ENCODE results near the gene DAB2IP.

The DAB2IP gene

GRCh38 chr9:121684381-121685145 lies 33.1 kb downstream of the DAB2IP start:
- no peak for DNase-seq (ENCODE audit: low read depth in 2 of 2)

- DNase-seq (ENCODE audit: low read depth in 2 of 2), result no peak
Observed at GRCh38 chr9:121685146-121685794, 33.8 kb downstream of the DAB2IP start.

- DNase-seq (ENCODE audit: low read depth in 2 of 2), result no peak
Observed at GRCh38 chr9:121685795-121686377, 34.5 kb downstream of the DAB2IP start.

- DNase-seq (ENCODE audit: low read depth in 2 of 2), result no peak
Observed at GRCh38 chr9:121686930-121687541, 35.6 kb downstream of the DAB2IP start.

DNA sequence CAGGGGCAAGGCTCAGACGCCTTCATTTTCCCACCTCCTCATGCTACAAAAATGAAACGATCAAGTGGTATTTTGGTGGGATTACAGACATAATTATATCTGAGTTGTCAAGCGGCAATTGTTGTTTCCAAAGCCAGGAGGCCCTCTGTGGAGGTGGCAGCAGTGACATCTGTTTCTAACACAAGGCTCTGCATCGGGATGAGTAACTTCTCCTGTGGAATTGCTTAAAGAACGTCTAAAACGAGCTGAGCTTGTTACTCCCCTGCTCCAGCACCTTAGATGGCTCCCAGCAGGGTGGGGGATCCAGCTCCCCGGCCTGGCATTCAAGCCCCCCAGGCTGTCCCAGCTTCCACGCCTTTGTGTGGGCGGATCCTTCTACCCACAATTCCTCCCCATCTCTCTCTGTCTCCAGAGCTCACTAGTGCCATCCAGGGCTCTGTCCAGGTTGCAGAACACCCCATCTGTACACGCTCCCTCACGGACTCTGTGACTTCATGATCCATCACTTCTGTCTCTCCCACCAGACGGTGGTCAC lies 36.8 kb downstream of the DAB2IP start:
- DNase-seq (ENCODE audit: low read depth in 2 of 2), result no peak

- no peak for DNase-seq (ENCODE audit: low read depth in 2 of 2)
Observed at GRCh38 chr9:121688681-121689080, 37.2 kb downstream of the DAB2IP start.

GRCh38 chr9:121689461-121690157 lies 38.2 kb downstream of the DAB2IP start:
- no peak for DNase-seq (ENCODE audit: low read depth in 2 of 2)

DNA sequence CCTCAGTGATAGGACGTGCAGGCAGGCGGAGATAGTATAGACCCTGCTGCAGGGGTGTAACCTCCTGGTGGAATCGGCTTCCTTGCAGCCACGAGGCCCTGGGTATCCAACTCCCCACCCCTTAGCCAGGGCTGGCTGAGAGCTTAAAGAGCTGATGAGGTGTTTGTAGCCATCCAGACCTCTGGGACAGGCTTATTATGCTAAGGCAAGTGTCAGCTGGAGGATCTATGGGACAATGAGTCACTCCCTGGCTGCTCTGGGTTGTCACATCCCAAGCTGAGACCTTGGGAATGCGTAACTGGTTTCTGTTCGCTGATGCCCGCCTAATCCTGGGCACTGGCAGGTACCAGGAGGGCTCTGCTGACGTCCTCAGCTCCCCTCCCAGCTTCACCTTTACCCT lies 38.9 kb downstream of the DAB2IP start:
- no peak for DNase-seq (ENCODE audit: low read depth in 2 of 2)

DNA sequence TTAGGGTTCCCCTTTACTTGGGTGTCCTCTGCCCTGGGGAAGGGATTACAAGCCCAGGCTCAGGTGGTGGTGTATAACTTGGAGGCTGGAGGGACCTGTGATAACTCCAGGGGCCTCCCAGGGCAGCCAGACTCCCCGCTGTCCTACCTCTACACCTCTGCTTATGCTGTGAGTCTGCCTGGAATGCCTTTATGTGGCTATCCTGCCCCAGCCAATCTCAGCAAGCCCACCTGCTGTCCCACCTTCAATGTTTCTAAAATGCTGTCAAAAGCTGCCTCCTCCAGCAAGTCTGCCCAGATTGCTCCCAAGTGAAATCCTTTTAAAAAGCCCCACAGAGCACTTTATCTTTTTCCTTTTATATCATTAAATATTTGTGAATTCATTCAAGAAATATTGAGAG lies 39.3 kb downstream of the DAB2IP start:
- no peak for DNase-seq (ENCODE audit: low read depth in 2 of 2)

DNA sequence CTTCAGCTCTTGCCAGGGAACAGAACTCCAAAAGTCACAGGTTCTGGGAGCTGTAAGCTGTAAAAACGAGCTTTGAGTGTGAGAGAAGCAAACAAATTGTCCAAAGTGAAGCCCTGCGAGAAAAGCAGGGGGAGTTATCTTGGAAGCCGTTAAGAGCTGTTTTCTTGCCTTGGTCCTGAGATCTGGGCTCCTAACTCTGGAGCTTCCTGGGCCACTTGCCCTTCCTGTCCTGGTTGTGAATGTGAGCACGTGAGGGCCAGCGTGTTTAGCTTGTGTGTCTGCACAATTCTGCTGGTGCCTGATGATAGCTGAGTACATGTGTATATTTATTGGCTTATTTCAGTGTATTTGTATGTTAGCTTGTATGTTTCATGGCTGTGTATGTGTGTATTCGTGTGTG lies 40.5 kb downstream of the DAB2IP start:
- no peak for DNase-seq (ENCODE audit: low read depth in 2 of 2)

DNA sequence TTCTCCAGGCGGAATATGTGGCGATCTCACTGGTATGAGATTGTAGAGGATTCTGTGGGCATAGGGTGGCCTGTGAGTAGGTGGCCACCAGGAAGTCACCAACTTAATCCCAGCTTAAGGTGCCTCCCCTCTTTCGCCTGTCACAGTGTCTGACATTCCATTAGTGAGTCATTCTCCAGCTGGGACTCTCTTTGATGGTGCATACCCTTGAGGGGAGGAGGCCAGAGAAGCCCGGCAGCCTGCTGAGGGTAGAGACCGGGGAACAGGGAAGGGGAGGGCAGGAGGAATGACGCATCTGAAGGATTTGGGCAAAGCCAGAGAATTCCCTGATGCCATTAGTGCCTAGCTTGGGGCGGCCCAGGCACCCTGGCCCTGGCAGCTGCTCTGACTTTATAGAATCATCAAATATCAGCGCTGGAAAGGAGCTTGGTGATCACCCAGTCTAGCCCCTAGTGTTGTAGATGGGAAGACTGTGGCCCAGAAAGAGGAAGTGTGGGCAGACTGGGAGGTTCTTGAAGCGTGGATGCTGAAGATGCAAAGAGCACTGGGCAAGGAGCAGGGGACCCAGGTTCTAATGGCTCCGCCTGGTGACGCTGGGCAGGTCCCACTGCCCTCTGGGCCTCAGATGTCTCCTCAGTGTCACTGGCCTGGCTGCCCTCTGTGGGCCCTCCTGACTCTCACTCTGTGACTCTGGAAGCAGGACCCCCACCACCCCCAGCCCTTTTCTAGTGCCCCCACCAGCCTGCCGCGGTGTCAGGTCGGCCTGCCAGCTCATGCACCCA lies 41.4 kb downstream of the DAB2IP start:
- no peak for DNase-seq (ENCODE audit: low read depth in 2 of 2)

GRCh38 chr9:121693388-121693670 lies 41.9 kb downstream of the DAB2IP start:
- DNase-seq (ENCODE audit: low read depth in 2 of 2), result no peak

- no peak for DNase-seq (ENCODE audit: low read depth in 2 of 2)
Observed at GRCh38 chr9:121694001-121694400, 42.6 kb downstream of the DAB2IP start.

- no peak for DNase-seq (ENCODE audit: low read depth in 2 of 2)
Observed at GRCh38 chr9:121694600-121694999, 43.2 kb downstream of the DAB2IP start.

DNA sequence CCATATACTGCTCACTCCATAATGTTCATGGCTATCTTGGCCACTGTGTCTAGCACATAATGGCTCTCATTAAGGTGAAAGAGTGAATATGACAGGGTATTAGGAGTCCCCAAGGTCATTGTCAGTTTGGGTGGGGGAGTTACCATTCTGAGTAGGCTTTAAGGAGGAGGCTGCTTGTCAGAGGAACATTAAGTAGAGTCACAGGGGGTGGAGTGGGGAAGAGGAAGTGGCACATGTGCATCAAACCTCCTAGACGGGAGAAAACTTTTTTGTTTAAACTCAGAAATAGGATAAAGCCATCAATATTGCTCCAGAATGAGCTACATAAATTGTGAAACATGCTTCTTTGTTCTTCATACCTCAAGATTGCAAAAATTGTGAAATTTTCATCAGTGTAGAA lies 45.5 kb downstream of the DAB2IP start:
- no peak for DNase-seq (ENCODE audit: low read depth in 2 of 2)

GRCh38 chr9:121698627-121699570 lies 47.5 kb downstream of the DAB2IP start:
- no peak for DNase-seq (ENCODE audit: low read depth in 2 of 2)

- no peak for DNase-seq (ENCODE audit: low read depth in 2 of 2)
Observed at GRCh38 chr9:121699571-121700164, 48.2 kb downstream of the DAB2IP start.

GRCh38 chr9:121700165-121700831 lies 48.9 kb downstream of the DAB2IP start:
- DNase-seq (ENCODE audit: low read depth in 2 of 2), result no peak

DNA sequence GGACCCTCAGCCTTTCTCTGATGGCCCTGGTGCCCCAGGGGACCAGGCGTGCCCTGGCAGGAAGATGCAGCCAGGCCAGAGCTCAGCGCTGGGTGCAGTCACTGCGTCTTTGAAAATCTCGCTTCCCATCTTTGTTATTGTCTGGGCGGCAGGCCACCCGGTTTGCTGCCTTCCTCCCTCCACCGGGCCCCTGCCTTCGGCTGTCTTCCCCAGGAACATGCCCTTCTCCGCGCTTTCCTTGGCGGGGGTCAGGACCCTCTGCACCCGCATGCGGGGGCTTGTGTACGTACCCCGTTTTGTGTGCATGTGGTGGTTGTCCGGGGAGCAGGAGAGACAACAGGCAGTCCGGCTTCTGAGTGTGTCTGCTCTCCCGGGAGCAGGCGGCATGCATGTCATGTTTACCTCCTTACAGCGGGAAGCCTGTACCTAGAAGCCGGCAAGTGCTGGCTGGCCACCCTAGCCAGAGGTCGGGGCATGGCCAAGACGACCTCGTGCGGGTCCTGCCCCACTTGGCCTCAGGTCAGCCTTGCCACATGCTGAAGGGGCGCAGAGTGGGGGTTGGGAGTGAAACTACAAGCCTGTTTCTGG lies 49.5 kb downstream of the DAB2IP start:
- no peak for DNase-seq (ENCODE audit: low read depth in 2 of 2)

Data from fibroblast of skin of left biceps (primary cell).